ENCODE results near the gene ZNF821.

DNA sequence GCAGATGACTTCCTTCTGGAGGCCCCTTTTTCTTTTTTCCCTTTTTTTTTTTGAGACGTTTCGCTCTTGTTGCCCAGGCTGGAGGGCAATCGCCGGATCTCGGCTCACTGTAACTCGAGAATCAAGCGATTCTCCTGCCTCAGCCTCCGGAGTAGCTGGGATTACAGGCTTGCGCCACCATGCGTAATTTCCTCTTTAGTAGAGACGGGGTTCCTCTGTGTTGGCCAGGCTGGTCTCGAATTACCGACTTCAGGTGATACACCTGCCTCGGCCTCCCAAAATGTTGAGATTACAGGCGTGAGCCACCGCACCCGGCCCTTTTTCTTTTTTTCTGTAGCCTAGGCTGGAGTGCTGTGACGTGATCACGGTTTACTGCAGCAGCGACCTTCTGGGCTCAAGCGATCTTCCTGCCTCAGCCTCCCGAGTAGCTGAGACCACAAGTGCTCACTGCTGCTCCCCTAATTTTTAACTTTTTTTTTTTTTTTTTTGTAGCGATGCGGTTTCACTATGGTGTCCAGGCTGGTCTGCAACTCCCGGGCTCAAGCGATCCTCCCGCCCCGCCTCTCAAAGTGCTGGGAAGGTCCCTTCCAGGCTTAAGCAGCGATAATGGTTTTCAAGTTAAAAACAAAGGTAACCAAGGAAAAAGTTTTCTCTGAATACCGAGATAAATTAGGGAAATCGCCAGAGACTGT is 10.4 kb upstream of the ZNF821 start:
- TF ChIP-seq, protein P1, sequence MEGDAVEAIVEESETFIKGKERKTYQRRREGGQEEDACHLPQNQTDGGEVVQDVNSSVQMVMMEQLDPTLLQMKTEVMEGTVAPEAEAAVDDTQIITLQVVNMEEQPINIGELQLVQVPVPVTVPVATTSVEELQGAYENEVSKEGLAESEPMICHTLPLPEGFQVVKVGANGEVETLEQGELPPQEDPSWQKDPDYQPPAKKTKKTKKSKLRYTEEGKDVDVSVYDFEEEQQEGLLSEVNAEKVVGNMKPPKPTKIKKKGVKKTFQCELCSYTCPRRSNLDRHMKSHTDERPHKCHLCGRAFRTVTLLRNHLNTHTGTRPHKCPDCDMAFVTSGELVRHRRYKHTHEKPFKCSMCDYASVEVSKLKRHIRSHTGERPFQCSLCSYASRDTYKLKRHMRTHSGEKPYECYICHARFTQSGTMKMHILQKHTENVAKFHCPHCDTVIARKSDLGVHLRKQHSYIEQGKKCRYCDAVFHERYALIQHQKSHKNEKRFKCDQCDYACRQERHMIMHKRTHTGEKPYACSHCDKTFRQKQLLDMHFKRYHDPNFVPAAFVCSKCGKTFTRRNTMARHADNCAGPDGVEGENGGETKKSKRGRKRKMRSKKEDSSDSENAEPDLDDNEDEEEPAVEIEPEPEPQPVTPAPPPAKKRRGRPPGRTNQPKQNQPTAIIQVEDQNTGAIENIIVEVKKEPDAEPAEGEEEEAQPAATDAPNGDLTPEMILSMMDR (conservative IDR thresholded peaks at IDR 0.05): peak; percentile 24; the same call in 1 of the 2 replicates
- TF ChIP-seq EZH2 (IDR thresholded peaks at IDR 0.05; ENCODE audit: low read depth): no peak
